MM.1S (cell line): ENCODE measurements around the gene PACRG.

ENCODE experiments used
- CTCF ChIP-seq: fragments of 300-600 bp; sonication (generic); IDR thresholded peaks from 2 replicates; pipeline ENCODE4 v1.5.1; 2016; ENCODE audit warnings: antibody characterized with exemption, low read length, mixed read lengths
- EZH2 ChIP-seq: fragments of 300-600 bp; sonication (generic); optimal IDR thresholded peaks from 2 replicates; pipeline ENCODE3; 2017; ENCODE audit warnings: low read depth, mild to moderate bottlenecking, antibody characterized with exemption, low read length, mixed read lengths

GRCh38 chr6:162957062-162957461 is 229.3 kb downstream of the PACRG start:
- no peak for TF ChIP-seq CTCF
- TF ChIP-seq EZH2 = no peak
